ENCODE data around the gene VPS11.
"Not testable (repeated sequence)": the region's sequence is repeated elsewhere in the genome, so short reads cannot be mapped to it uniquely, and the experiment has no call there.

Gene VPS11

GRCh38 chr11:119103161-119103664 is 35.6 kb downstream of the VPS11 start:
- not testable (repeated sequence) for DNase-seq

- DNase-seq: no peak
Observed at GRCh38 chr11:119103793-119104192, 36.2 kb downstream of the VPS11 start.

GRCh38 chr11:119106564-119107537 is 39.2 kb downstream of the VPS11 start, which contains the start of gene C2CD2L:
Gene C2CD2L (plus strand): TSS chr11:119107344. CDS start chr11:119107742, 398 bp downstream.
- DNase-seq: peak in 13 of 14 donors; percentile 45 to 91 (median 82)

DNA sequence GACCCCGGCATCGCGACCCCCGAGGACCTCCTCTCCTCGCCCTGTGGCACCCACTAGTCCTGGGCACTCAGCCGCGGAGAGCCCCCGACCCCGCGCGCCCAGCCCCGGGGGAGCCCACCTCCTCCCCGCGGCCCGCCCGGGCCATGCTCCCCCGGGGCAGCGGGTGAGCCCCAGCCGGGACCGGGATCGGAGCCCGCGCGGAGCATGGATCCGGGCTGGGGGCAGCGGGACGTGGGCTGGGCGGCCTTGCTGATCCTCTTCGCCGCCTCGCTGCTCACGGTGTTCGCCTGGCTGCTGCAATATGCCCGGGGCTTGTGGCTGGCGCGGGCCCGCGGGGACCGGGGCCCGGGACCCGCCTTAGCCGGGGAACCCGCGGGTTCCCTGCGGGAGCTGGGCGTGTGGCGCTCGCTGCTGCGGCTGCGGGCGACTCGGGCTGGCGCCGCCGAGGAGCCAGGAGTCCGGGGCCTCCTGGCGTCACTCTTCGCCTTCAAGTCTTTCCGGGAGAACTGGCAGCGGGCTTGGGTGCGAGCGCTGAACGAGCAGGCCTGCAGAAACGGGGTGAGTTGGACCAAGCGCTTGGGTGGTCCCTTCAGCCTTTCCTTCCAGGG is 40.0 kb downstream of the VPS11 start:
- peak in 1 of 14 donors; percentile 57 for DNase-seq

GRCh38 chr11:119108146-119108856 is 40.7 kb downstream of the VPS11 start:
- peak in 6 of 14 donors; percentile 13 to 41 (median 34) for DNase-seq

DNA sequence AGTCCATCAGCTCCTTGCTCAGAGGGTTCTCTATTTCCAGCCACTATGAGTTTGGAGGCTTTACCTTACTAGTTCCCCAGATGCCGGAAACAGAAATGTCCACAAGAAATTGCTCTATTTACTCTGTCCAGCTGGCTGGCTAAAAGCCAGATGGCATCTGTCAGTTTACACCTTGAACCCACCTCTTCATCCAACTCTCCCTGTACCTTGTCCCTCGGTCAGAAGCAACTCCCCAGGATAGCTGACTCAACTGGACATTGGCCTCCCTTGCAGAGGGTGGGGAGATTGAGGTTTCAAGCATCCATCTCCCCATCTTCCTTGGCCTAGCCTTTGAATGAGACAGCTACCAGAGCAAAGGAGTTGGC is 41.2 kb downstream of the VPS11 start:
- DNase-seq: no peak

DNA sequence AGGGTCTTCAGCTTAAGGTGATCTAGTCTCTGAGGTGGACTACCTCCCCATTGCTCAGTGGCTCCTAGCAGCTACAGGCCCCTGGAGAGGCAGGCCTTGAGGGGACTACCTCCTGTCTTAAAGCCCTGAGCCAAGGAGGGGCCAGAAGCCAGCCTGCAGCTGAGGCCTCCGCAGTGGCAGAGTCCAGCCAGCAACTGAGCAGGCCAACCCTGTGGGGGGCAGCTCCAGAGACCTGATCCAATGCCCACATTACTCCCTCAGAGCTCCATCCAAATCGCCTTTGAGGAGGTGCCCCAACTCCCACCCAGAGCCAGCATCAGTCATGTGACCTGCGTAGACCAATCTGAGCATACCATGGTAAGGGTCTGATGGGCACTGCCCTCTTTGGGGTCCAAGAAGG is 42.2 kb downstream of the VPS11 start:
- DNase-seq: peak in 2 of 14 donors; percentile 10 to 12

DNA sequence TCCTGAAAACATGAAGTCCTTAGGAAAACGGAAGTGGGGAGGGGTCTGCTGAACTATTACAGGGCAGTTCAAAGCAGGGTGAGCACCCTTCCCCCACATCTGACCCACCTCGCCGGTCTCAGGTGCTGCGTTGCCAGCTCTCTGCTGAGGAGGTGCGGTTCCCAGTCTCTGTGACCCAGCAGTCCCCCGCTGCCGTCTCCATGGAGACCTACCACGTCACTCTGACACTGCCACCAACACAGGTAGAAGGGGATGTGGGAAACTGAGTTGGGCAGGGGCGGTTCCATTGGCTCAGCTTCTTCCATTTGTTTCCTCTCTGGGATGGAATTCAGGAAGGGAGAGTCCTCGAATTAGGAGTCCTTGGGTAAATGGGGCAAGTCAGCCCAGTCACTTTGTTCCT is 42.8 kb downstream of the VPS11 start:
- DNase-seq: no peak

DNA sequence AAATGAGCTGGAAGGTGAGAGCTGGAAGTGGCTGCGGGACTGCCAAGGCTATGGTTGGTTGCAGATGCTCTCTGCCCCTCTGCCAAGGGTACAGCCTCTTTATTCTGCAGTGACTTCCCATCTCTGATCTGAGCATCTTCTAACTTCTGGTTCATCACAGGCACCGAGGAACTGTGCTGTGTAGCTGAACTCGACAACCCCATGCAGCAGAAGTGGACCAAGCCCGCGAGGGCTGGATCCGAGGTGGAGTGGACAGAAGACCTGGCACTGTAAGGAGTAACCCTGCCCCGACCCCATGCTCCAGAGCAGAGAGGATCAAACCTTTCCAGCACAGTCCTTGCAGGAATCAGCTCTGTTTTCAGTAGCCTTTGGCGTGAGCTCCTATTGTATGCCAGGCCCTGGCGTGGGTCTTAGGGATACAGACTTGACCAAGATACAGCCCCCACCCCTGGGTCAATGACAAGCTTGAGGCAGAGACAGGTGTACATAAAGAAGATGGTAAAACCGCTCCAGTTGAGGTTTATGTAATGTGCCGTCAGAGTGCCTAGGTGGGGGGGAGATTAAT is 43.8 kb downstream of the VPS11 start:
- no peak for DNase-seq

GRCh38 chr11:119112314-119113020 is 44.8 kb downstream of the VPS11 start:
- DNase-seq: no peak

DNA sequence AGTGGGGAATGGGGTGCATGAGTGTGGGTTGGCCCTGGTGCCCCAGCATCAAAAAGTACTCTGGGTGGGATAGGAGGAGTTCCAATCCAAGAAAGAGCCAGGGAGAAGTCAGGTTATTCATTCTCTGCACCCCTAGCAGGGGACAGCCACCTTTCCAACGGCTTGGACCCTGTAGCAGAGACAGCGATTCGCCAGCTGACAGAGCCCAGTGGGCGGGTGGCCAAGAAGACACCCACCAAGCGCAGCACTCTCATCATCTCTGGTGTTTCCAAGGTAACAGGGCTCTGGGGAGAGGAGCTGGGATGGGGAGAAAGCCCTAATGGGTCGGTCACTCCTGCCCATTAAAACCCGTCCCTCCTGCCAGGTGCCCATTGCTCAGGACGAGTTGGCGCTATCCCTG is 46.1 kb downstream of the VPS11 start:
- no peak for DNase-seq

DNA sequence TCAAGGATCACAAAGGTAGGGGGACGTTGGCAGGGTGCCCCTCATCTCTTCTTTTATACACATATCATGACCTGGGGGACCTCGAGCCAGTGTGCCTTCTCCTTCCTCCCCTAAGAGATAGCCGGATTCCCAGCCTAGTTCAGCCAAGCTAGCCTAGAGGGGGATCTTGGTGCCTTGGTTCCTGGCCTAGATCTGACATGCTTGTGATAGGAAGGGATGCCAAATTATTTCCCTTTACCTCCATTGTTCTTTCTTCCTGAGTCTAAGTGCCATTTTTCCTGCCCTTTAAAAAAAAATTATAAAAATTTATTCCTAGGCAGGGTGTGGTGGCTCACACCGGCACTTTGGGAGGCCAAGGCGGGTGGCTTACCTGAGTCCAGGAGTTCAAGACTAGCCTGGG is 46.7 kb downstream of the VPS11 start:
- no peak for DNase-seq

DNA sequence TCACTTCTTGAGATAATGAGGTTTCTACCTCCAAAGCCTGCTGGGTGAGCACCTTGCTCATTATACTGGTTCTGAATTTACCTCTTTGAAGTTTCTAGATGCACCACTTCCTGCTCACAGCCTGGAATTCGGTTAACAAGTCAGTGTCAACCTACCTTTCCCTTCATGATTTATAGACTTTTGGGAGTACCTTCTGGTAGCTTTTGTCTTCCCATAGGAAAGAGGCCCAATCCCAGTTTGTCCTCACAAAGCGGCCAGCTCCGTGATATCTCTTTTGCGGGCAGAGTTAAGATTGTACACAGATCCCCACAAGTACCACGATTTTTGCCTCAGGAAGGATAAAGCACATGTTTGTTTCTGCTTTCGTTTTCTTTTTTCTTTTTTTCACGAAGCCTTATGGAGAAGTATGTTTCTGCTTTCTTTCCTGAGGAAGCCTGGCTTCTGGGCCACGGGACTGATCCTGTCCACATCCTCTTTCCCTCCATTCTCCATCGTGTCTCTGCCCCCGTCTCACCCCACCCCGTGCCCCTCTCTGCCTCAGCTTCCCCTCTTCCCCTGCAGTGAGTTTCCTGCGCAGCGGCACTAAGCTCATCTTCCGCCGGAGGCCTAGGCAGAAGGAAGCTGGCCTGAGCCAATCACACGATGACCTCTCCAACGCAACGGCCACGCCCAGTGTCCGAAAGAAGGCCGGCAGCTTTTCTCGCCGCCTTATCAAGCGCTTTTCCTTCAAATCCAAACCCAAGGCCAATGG is 48.0 kb downstream of the VPS11 start:
- peak in 7 of 14 donors; percentile 16 to 60 (median 34) for DNase-seq

- no peak for DNase-seq
Observed at GRCh38 chr11:119116235-119116594, 48.6 kb downstream of the VPS11 start.

- no peak for DNase-seq
Observed at GRCh38 chr11:119116601-119117000, 49.0 kb downstream of the VPS11 start.

DNA sequence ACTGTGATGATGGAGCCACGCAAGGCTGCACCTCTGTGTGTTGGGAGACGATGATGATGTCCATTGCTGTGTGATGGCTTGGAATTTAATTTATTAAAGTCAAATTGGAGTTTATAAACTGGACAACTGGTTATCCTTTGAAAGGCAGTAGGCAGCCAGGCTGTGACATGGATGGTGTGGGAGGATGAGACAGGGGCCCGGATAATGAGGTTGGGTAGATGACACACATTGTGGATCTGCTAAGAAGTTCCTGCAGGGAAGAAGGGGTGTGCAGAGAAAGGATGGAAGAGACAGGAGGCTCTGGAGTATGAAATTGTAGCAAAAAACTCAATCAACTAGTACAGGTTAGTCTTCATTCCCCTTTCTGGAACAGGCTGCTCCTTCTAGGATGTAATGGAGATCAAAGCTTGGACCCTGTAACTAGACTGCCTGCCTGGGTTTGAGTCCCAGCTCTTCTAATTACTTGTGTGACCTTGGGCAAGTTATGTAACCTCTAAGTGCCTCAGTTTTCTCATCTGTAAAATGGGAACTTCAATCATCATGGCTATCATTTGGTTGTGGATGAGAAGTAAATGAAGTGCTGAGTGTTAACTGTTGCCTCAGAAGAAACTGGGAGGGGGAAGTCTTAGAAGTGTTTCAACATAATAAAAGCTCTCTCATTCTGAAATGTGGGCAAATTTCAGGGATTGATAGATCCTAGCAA is 49.5 kb downstream of the VPS11 start:
- DNase-seq: no peak

DNA sequence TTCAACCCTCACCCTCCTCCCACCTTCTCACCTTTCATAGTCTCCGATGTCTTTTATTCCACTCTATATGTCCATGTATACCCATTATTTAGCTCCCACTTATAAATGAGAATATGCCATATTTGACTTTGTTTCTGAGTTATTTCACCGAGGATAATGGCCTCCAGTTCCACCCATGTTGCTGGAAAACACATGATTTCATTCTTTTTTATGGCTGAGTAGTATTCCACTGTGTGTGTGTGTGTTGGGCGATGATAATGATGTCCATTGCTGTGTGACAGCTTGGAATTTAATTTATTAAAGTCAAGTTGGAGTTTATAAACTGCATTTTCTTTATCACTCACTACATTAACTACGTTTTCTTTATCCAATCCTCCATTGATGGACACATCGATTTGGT is 50.6 kb downstream of the VPS11 start:
- DNase-seq: no peak

DNA sequence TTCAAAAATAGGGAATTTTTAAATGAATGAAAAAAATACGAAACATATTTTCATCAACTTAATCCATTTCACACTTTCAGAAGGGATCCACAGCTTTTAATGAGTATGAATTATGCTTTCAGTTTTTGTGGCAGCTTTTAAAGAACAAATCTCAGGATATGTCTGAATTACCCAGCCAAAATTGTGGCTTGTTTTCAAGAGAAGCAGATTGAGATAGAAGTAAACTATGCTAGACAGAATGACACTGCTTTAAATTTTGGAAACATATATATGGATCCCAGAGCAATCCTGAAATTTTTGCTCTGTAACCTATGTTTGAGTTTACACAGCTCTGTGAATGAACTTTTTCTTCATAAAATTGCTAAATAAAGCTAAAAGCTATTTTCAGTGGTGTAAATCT is 51.3 kb downstream of the VPS11 start:
- no peak for DNase-seq

DNA sequence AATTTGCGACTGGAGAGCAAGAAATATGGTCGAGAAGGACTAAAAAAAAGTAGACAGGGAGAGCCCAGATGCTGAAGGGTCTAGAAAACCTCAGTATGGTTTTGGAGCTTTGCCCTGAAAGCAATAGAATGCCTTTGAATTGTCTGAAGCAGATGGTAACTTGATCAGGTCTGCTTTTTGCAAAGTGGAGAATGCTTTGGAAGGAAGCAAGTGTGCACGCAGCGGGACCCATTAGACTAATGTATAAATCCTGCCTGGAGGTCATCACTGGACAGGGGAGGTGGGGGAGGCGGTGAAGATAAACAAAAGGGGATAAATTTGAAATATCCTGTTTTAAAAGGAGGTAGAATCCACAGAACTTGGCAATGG is 53.0 kb downstream of the VPS11 start:
- peak in 1 of 14 donors; percentile 62 for DNase-seq

- DNase-seq: peak; percentile 93 to 100 (median 99)
Observed at GRCh38 chr11:119121008-119121810, 53.6 kb downstream of the VPS11 start, which contains the start of gene HINFP. Gene HINFP (plus strand): TSS chr11:119121580. CDS start chr11:119126945, 5,365 bp downstream.
